Mesenchymal stem cell (in vitro differentiated cells and primary cell): ENCODE results near the gene CCDC73.
A peak's percentile ranks its signal among the peaks of the same experiment; 100 is the strongest.

Experiments used
- DNase-seq: peaks from one replicate; pipeline ENCODE4 v3.0.0-alpha.2; 2013
- H2AFZ ChIP-seq: one replicate; pipeline ENCODE4 v1.6.1; 2013; ENCODE audit warnings: low read depth, mild to moderate bottlenecking, control low read depth, inconsistent platforms, low read length, moderate library complexity
- H2AK5ac ChIP-seq: 2 replicates; pipeline ENCODE4 v1.6.1; 2013; ENCODE audit warnings: low read length, moderate library complexity, mild to moderate bottlenecking, inconsistent platforms; ENCODE audit not compliant: severe bottlenecking
- H2BK120ac ChIP-seq: one replicate; pipeline ENCODE4 v1.6.1; 2013; ENCODE audit warnings: low read depth, mild to moderate bottlenecking, inconsistent platforms, low read length, moderate library complexity
- H2BK12ac ChIP-seq, 2 experiments: one replicate each; pipeline ENCODE4 v1.6.1; 2013; ENCODE audit warnings: inconsistent platforms in 2 of 2, low read length in 2 of 2, mild to moderate bottlenecking in 2 of 2, moderate library complexity in 2 of 2, control low read depth in 1 of 2
- H2BK15ac ChIP-seq: one replicate; pipeline ENCODE4 v1.6.1; 2013; ENCODE audit warnings: mild to moderate bottlenecking, low read depth, inconsistent platforms; ENCODE audit not compliant: poor library complexity, severe bottlenecking
- H2BK5ac ChIP-seq: 2 replicates; pipeline ENCODE4 v1.6.1; 2013; ENCODE audit warnings: low read depth, mild to moderate bottlenecking, low read length, control low read depth, inconsistent platforms; ENCODE audit not compliant: poor library complexity, severe bottlenecking
- H3K14ac ChIP-seq, 2 experiments: one replicate each; pipeline ENCODE4 v1.6.1; 2013; ENCODE audit warnings: inconsistent platforms in 2 of 2, low read length in 2 of 2, control low read depth in 1 of 2, mild to moderate bottlenecking in 1 of 2, moderate library complexity in 1 of 2
- H3K18ac ChIP-seq, 2 experiments: one replicate each; pipeline ENCODE4 v1.6.1; 2013; ENCODE audit warnings: inconsistent platforms in 2 of 2, low read length in 2 of 2, control low read depth in 1 of 2, low read depth in 1 of 2, mild to moderate bottlenecking in 1 of 2
- H3K23ac ChIP-seq, 2 experiments: one replicate each; pipeline ENCODE4 v1.6.1; 2013; ENCODE audit warnings: inconsistent platforms in 2 of 2, low read length in 2 of 2, mild to moderate bottlenecking in 2 of 2, moderate library complexity in 2 of 2, control low read depth in 1 of 2
- H3K27ac ChIP-seq: 2 replicates; pipeline ENCODE4 v1.5.1; 2013; ENCODE audit warnings: mild to moderate bottlenecking, moderate library complexity, low read length, control low read depth, inconsistent platforms; ENCODE audit not compliant: poor library complexity, severe bottlenecking
- H3K27me3 ChIP-seq, 2 experiments: 2 replicates each; pipeline versions ENCODE4 v1.6.1 to v1.7.0; 2013; ENCODE audit warnings: low read length in 2 of 2, mild to moderate bottlenecking in 2 of 2, moderate library complexity in 2 of 2, control low read depth in 1 of 2, inconsistent platforms in 1 of 2; ENCODE audit not compliant: control insufficient read depth in 1 of 2, insufficient read depth in 1 of 2
- H3K36me3 ChIP-seq, 2 experiments: 2 replicates each; pipeline versions ENCODE4 v1.6.1 to v1.7.0; 2013; ENCODE audit warnings: low read length in 2 of 2, control low read depth in 1 of 2, inconsistent platforms in 1 of 2, low read depth in 1 of 2, mild to moderate bottlenecking in 1 of 2; ENCODE audit not compliant: insufficient read depth in 2 of 2, control insufficient read depth in 1 of 2
- H3K4ac ChIP-seq, 2 experiments: one replicate each; pipeline ENCODE4 v1.6.1; 2013; ENCODE audit warnings: inconsistent platforms in 2 of 2, low read length in 2 of 2, mild to moderate bottlenecking in 2 of 2, moderate library complexity in 2 of 2, control low read depth in 1 of 2, low read depth in 1 of 2
- H3K4me1 ChIP-seq: 2 replicates; pipeline ENCODE4 v1.6.1; 2013; ENCODE audit warnings: low read depth, low read length, control low read depth; ENCODE audit not compliant: control insufficient read depth, insufficient read depth
- H3K4me2 ChIP-seq: 2 replicates; pipeline ENCODE4 v1.6.1; 2013; ENCODE audit warnings: low read length, mild to moderate bottlenecking, inconsistent platforms; ENCODE audit not compliant: poor library complexity, severe bottlenecking
- H3K4me3 ChIP-seq, 2 experiments: 2 replicates each; pipeline versions ENCODE4 v1.5.1 to v1.7.0; 2013; ENCODE audit warnings: low read length in 2 of 2, mild to moderate bottlenecking in 2 of 2, control low read depth in 1 of 2, low read depth in 1 of 2; ENCODE audit not compliant: insufficient read depth in 1 of 2
- H3K79me1 ChIP-seq: replicated peaks from 2 replicates; pipeline ENCODE4 v1.6.1; 2013; ENCODE audit warnings: mild to moderate bottlenecking, control low read depth, low read length, inconsistent platforms; ENCODE audit not compliant: poor library complexity, severe bottlenecking
- H3K9ac ChIP-seq: 2 replicates; pipeline ENCODE4 v1.7.0; 2013; ENCODE audit warnings: mild to moderate bottlenecking, low read length, moderate library complexity
- H3K9me3 ChIP-seq: 2 replicates; pipeline ENCODE4 v1.7.0; 2013; ENCODE audit warnings: mild to moderate bottlenecking, low read length; ENCODE audit not compliant: control insufficient read depth
- H4K8ac ChIP-seq: one replicate; pipeline ENCODE4 v1.6.1; 2013; ENCODE audit warnings: inconsistent platforms, mild to moderate bottlenecking, low read length, moderate library complexity
- H4K91ac ChIP-seq: one replicate; pipeline ENCODE4 v1.6.1; 2013; ENCODE audit warnings: mild to moderate bottlenecking, low read length, inconsistent platforms
- WGBS: methylation state at CpG from one replicate; pipeline ENCODE4 v1.1.7; 2013; ENCODE audit warnings: mixed read lengths; 5-methylcytosine and 5-hydroxymethylcytosine counted together

Gene CCDC73

GRCh38 chr11:32817181-32817851 is 22.9 kb upstream of the CCDC73 start:
- Histone ChIP-seq H3K4me3 (no peak overlapping the region), H3K18ac (no peak overlapping the region), H3K9ac (peak overlapping the region; percentile 44), H2AFZ (no peak overlapping the region), H3K9me3 (no peaks in the 10 kb centered on the region), H3K36me3 (no peaks in the 10 kb centered on the region), H2BK120ac (no peak overlapping the region), H2BK12ac (no peak overlapping the region), H2BK15ac (no peak overlapping the region), H3K14ac (no peak overlapping the region), H3K27ac (no peak overlapping the region), H3K4ac (no peak overlapping the region), H3K4me2 (no peak overlapping the region), H4K8ac (no peak overlapping the region), H3K23ac (no peak overlapping the region), H3K27me3 (peaks cover 0 to 3% of the 10 kb centered on the region in 2 experiments), H2AK5ac (no peak overlapping the region), H2BK5ac (no peak overlapping the region), H3K79me1 (no peaks in the 10 kb centered on the region), H3K4me1 (no peaks in the 10 kb centered on the region), H4K91ac (no peak overlapping the region)
- no peak for DNase-seq
- WGBS, result 80% methylated on average over 3 of the region's 4 CpGs

- Histone ChIP-seq H3K9ac (no peak overlapping the region), H3K4ac (no peak overlapping the region), H2BK15ac (no peak overlapping the region), H4K8ac (no peak overlapping the region), H3K4me3 (no peak overlapping the region), H3K27ac (no peak overlapping the region), H2BK12ac (no peak overlapping the region), H2BK5ac (no peak overlapping the region), H3K4me1 (no peaks in the 10 kb centered on the region), H2AK5ac (no peak overlapping the region), H3K14ac (no peak overlapping the region), H4K91ac (no peak overlapping the region), H2AFZ (no peak overlapping the region), H3K4me2 (no peak overlapping the region), H3K79me1 (no peaks in the 10 kb centered on the region), H3K9me3 (no peaks in the 10 kb centered on the region), H3K27me3 (no peaks in the 10 kb centered on the region), H3K36me3 (no peaks in the 10 kb centered on the region), H3K23ac (no peak overlapping the region), H2BK120ac (no peak overlapping the region), H3K18ac (no peak overlapping the region)
- WGBS, result 0% methylated on average over 2 of the region's 3 CpGs
- peak; percentile 71 for DNase-seq
Measured at GRCh38 chr11:32809313-32809712, 14.9 kb upstream of the CCDC73 start.

GRCh38 chr11:32796425-32796824 is 2.0 kb upstream of the CCDC73 start:
- H3K27ac ChIP-seq, result no peak overlapping the region
- H3K9ac ChIP-seq, result no peak overlapping the region
- H3K79me1 ChIP-seq, result no peaks in the 10 kb centered on the region
- no peak overlapping the region for H4K91ac ChIP-seq
- H3K4me3 ChIP-seq, result no peak overlapping the region
- no peak for DNase-seq
- 81% methylated on average over 3 of the region's 3 CpGs for WGBS
- peaks cover 4 to 8% of the 10 kb centered on the region in 2 experiments for H3K27me3 ChIP-seq
- H2BK15ac ChIP-seq, result no peak overlapping the region
- no peaks in the 10 kb centered on the region for H3K9me3 ChIP-seq
- H3K4ac ChIP-seq, result no peak overlapping the region
- H2AK5ac ChIP-seq, result no peak overlapping the region
- no peak overlapping the region for H2AFZ ChIP-seq
- no peak overlapping the region for H3K4me2 ChIP-seq
- H4K8ac ChIP-seq, result no peak overlapping the region
- no peak overlapping the region for H2BK12ac ChIP-seq
- H2BK5ac ChIP-seq, result no peak overlapping the region
- no peak overlapping the region for H3K14ac ChIP-seq
- H3K18ac ChIP-seq, result no peak overlapping the region
- H2BK120ac ChIP-seq, result no peak overlapping the region
- H3K4me1 ChIP-seq, result no peaks in the 10 kb centered on the region
- H3K36me3 ChIP-seq, result no peaks in the 10 kb centered on the region
- no peak overlapping the region for H3K23ac ChIP-seq

- peak; percentile 46 for DNase-seq
- Histone ChIP-seq H3K27ac (no peak overlapping the region), H3K14ac (no peak overlapping the region), H2AK5ac (no peak overlapping the region), H3K4me2 (peak overlapping the region; percentile 42), H3K27me3 (peaks cover 4 to 8% of the 10 kb centered on the region in 2 experiments), H3K4me3 (peak overlapping the region in 1 of 2 experiments; percentile 59), H3K18ac (no peak overlapping the region), H2BK12ac (no peak overlapping the region), H3K79me1 (no peaks in the 10 kb centered on the region), H3K23ac (no peak overlapping the region), H2BK5ac (no peak overlapping the region), H2BK120ac (no peak overlapping the region), H3K4me1 (no peaks in the 10 kb centered on the region), H2BK15ac (no peak overlapping the region), H3K9ac (peak overlapping the region; percentile 77), H2AFZ (no peak overlapping the region), H4K91ac (no peak overlapping the region), H3K4ac (no peak overlapping the region), H3K36me3 (no peaks in the 10 kb centered on the region), H3K9me3 (no peaks in the 10 kb centered on the region), H4K8ac (no peak overlapping the region)
- 18% methylated on average over 11 of the region's 13 CpGs for WGBS
Measured at GRCh38 chr11:32792948-32793475, 1.4 kb downstream of the CCDC73 start.
